ENCODE results near the gene CNGB1. TPM values are rescaled to one million over a fixed set of nuclear protein-coding genes. Genes with fewer than 3 reads are reported as not detected.
"Not testable (repeated sequence)": the region's sequence is repeated elsewhere in the genome, so short reads cannot be mapped to it uniquely, and the experiment has no call there.

CNGB1 gene
- total RNA-seq, 4 donors from 2014 or later = 1.1 to 2.8 TPM; not detected in 2

GRCh38 chr16:57865746-57866528 is 105.0 kb downstream of the CNGB1 start:
- TF ChIP-seq POLR2A (IDR thresholded peaks at IDR 0.05) (no peak), CTCF (IDR thresholded peaks at IDR 0.05) (no peak)
- Histone ChIP-seq H3K36me3 (no peaks in the 10 kb centered on the region), H3K4me1 (peaks cover 0 to 4% (median 0%) of the 10 kb centered on the region in 4 donors), H3K4me3 (no peak overlapping the region), H3K9me3 (no peaks in the 10 kb centered on the region), H3K27me3 (no peaks in the 10 kb centered on the region), H3K27ac (no peak overlapping the region)
- DNase-seq = no peak

GRCh38 chr16:57863434-57864160 is 107.3 kb downstream of the CNGB1 start:
- Histone ChIP-seq H3K9me3 (no peaks in the 10 kb centered on the region), H3K27me3 (no peaks in the 10 kb centered on the region), H3K36me3 (no peaks in the 10 kb centered on the region), H3K4me1 (peaks cover 0 to 4% (median 0%) of the 10 kb centered on the region in 4 donors), H3K4me3 (no peak overlapping the region), H3K27ac (peak overlapping the region in 2 of 4 donors; percentile 27 to 54)
- peak in 5 of 6 experiments; percentile 3 to 71 (median 58) for TF ChIP-seq CTCF (IDR thresholded peaks at IDR 0.05)
- TF ChIP-seq POLR2A (IDR thresholded peaks at IDR 0.05) = no peak
- peak in 2 of 3 donors; percentile 56 to 77 for DNase-seq

- Histone ChIP-seq H3K9me3 (no peaks in the 10 kb centered on the region), H3K27ac (peak overlapping the region in 3 of 4 donors; percentile 57 to 81 (median 75)), H3K4me3 (peak overlapping the region in 3 of 4 donors; percentile 19 to 52 (median 44)), H3K27me3 (no peaks in the 10 kb centered on the region), H3K4me1 (peaks cover 0 to 10% (median 0%) of the 10 kb centered on the region in 4 donors), H3K36me3 (no peaks in the 10 kb centered on the region)
- TF ChIP-seq POLR2A (IDR thresholded peaks at IDR 0.05) = peak; percentile 51 to 70
- no peak for TF ChIP-seq CTCF (IDR thresholded peaks at IDR 0.05)
- DNase-seq = peak in 2 of 3 donors; percentile 80 to 83
Observed at GRCh38 chr16:57862698-57863433, 108.1 kb downstream of the CNGB1 start.

GRCh38 chr16:57859331-57859730 is 111.6 kb downstream of the CNGB1 start:
- no peaks in the 10 kb centered on the region for H3K9me3 ChIP-seq
- H3K36me3 ChIP-seq = no peaks in the 10 kb centered on the region
- no peak for DNase-seq
- no peak overlapping the region for H3K4me3 ChIP-seq
- H3K27me3 ChIP-seq = no peaks in the 10 kb centered on the region
- no peak for TF ChIP-seq CTCF (IDR thresholded peaks at IDR 0.05)
- no peak for TF ChIP-seq POLR2A (IDR thresholded peaks at IDR 0.05)
- no peak overlapping the region for H3K27ac ChIP-seq
- H3K4me1 ChIP-seq = peaks cover 0 to 10% (median 0%) of the 10 kb centered on the region in 4 donors

GRCh38 chr16:57858635-57859034 is 112.3 kb downstream of the CNGB1 start:
- Histone ChIP-seq H3K27ac (no peak overlapping the region), H3K4me1 (peaks cover 0 to 6% (median 0%) of the 10 kb centered on the region in 4 donors), H3K9me3 (no peaks in the 10 kb centered on the region), H3K36me3 (no peaks in the 10 kb centered on the region), H3K4me3 (no peak overlapping the region), H3K27me3 (no peaks in the 10 kb centered on the region)
- no peak for DNase-seq
- TF ChIP-seq POLR2A (IDR thresholded peaks at IDR 0.05) = no peak
- no peak for TF ChIP-seq CTCF (IDR thresholded peaks at IDR 0.05)

- not testable (repeated sequence) for H3K9me3 ChIP-seq, H3K4me1 ChIP-seq, H3K36me3 ChIP-seq, H3K27me3 ChIP-seq, H3K4me3 ChIP-seq, H3K27ac ChIP-seq, DNase-seq
Observed at GRCh38 chr16:57857991-57858390, 112.9 kb downstream of the CNGB1 start.

Measured in Peyer's patch (tissue), 4 donors.